Spleen (tissue), 7 donors: ENCODE data around the gene UBE3B.
"Not testable (repeated sequence)": the region's sequence is repeated elsewhere in the genome, so short reads cannot be mapped to it uniquely, and the experiment has no call there.

ENCODE experiments used
- CTCF ChIP-seq, 11 experiments: fragments of 200-600 bp in 7 of 11; fragments of 450-650 bp in 4 of 11; sonication (generic) in 4 of 11; IDR thresholded peaks in 8 of 11; conservative IDR thresholded peaks in 3 of 11; 1 replicate in 7 of 11; 2 replicates in 4 of 11; pipeline versions ENCODE4 v1.4.0 to v1.8.0; 2016 to 2021; ENCODE audit warnings: antibody characterized with exemption in 11 of 11, inconsistent platforms in 4 of 11, mild to moderate bottlenecking in 1 of 11
- POLR2A ChIP-seq, 3 donors: fragments of 450-650 bp; IDR thresholded peaks; one replicate each; pipeline ENCODE4 v1.5.1; 2017; ENCODE audit warnings: antibody characterized with exemption in 3 of 3, mild to moderate bottlenecking in 1 of 3
- donor health status: DM: no; HTN: no; CAD: no; lungs with moderate emphysema.
- donor health status: DM: no; HTN: no; CAD: no.
- donor health status: DM: no; HTN: no; CAD: no.

- TF ChIP-seq CTCF (IDR thresholded peaks at IDR 0.05 in 8 of 11, conservative IDR thresholded peaks at IDR 0.05 in 3 of 11); POLR2A (IDR thresholded peaks at IDR 0.05): not testable (repeated sequence)
These were observed 3.7 kb upstream of the UBE3B start for GRCh38 chr12:109473526-109474270.
